K562 (cell line): ENCODE measurements around the gene MAD1L1. TPM values are rescaled to one million over a fixed set of nuclear protein-coding genes. Genes with fewer than 3 reads are reported as not detected.

ENCODE experiments used
- CHD4 ChIP-seq: fragments of 200-600 bp; sonication (generic); IDR thresholded peaks from 3 replicates; pipeline ENCODE4 v1.6.1; 2012; ENCODE audit warnings: low read depth, mild to moderate bottlenecking, mixed read lengths, low read length, inconsistent platforms; ENCODE audit not compliant: insufficient read depth, insufficient replicate concordance, poor library complexity, severe bottlenecking
- EGR1 ChIP-seq: fragments of 450-650 bp; conservative IDR thresholded peaks from 2 replicates; pipeline ENCODE4 v1.6.1; 2017; ENCODE audit warnings: mild to moderate bottlenecking
- GTF2F1 ChIP-seq: IDR thresholded peaks from 2 replicates; pipeline ENCODE4 v1.6.1; 2011; ENCODE audit warnings: low read depth, low read length, improper control_type of control experiment
- MGA ChIP-seq: fragments of 450-650 bp; IDR thresholded peaks from 2 replicates; pipeline ENCODE4 v1.6.1; 2016; ENCODE audit warnings: mild to moderate bottlenecking, moderate library complexity
- TAF1 ChIP-seq: IDR thresholded peaks from 2 replicates; pipeline ENCODE4 v1.6.1; 2011; ENCODE audit warnings: mild to moderate bottlenecking, low read length, moderate library complexity; ENCODE audit not compliant: insufficient read depth, control insufficient read depth, severe bottlenecking; ENCODE audit errors: extremely low read depth
- THRAP3 ChIP-seq: fragments of 450-650 bp; IDR thresholded peaks from 2 replicates; pipeline ENCODE4 v1.6.1; 2016; ENCODE audit warnings: mild to moderate bottlenecking, inconsistent platforms, borderline replicate concordance
- ZFP36 ChIP-seq: fragments of 150-350 bp; IDR thresholded peaks from 2 replicates; pipeline ENCODE4 v1.6.1; 2018; ENCODE audit warnings: low read length, low read depth; ENCODE audit not compliant: partially characterized antibody
- ZNF444 ChIP-seq: fragments of 250-450 bp; sonication (Bioruptor Pico); IDR thresholded peaks from 2 replicates; pipeline ENCODE4 v1.4.0; 2020; ENCODE audit warnings: mild to moderate bottlenecking, moderate library complexity
- polyA plus RNA-seq, 8 experiments: library from polyadenylated mRNA; depleted of rRNA in 4 of 8; stranded (reverse) in 5 of 8; unstranded in 3 of 8; fragments of >200 nt; fragmentation: Nextera tagmentation in 2 of 8; fragmentation: Illumina TruSeq in 1 of 8; extraction: Ambion mirVana in 2 of 8; extraction: Trizol in 1 of 8; gene quantifications; 2 replicates each; pipeline versions ENCODE4 v1.2.1 to v1.2.3, GENCODE V29; 2011 to 2014; ENCODE audit warnings: inconsistent platforms in 1 of 8, missing spikeins in 1 of 8
- total RNA-seq, 7 experiments: library from RNA; depleted of rRNA in 6 of 7; stranded (reverse); fragments of >200 nt in 6 of 7; fragmentation: Illumina TruSeq in 2 of 7; extraction: Trizol in 2 of 7; gene quantifications; 2 replicates each; pipeline versions ENCODE4 v1.2.1 to v1.2.3, GENCODE V29; 2011 to 2021; ENCODE audit warnings: low replicate concordance in 1 of 7
- TF ChIP-seq, protein P1 (sequence below): sonication (generic); formaldehyde crosslinking; IDR thresholded peaks from 2 replicates; pipeline ENCODE4 v1.8.0; 2022; ENCODE audit warnings: missing genetic modification reagents, mild to moderate bottlenecking, moderate library complexity, borderline replicate concordance

MAD1L1 gene
- total and polyA plus RNA-seq, 9 of the 15 experiments (the other 6 are each of a cell fraction or from before 2014, with no cell fraction given): 1.7 to 89.7 (median 18.0) TPM

GRCh38 chr7:2018569-2019460 is 213.9 kb downstream of the MAD1L1 start (continued):
- TF ChIP-seq, protein P1, sequence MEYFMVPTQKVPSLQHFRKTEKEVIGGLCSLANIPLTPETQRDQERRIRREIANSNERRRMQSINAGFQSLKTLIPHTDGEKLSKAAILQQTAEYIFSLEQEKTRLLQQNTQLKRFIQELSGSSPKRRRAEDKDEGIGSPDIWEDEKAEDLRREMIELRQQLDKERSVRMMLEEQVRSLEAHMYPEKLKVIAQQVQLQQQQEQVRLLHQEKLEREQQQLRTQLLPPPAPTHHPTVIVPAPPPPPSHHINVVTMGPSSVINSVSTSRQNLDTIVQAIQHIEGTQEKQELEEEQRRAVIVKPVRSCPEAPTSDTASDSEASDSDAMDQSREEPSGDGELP: peak; percentile 11; the same call in 1 of the 2 replicates
- TF ChIP-seq ZNF444 (CRISPR knock-in tag) (no peak), TAF1 (peak; percentile 16), CHD4 (no peak), ZFP36 (peak; percentile 86), EGR1 (peak; percentile 71), GTF2F1 (0 out of 2 replicates have a peak, but pooled peaks have one; percentile 18), MGA (peak; percentile 52), THRAP3 (no peak)
